ENCODE measurements around the gene COL6A3.

DNA sequence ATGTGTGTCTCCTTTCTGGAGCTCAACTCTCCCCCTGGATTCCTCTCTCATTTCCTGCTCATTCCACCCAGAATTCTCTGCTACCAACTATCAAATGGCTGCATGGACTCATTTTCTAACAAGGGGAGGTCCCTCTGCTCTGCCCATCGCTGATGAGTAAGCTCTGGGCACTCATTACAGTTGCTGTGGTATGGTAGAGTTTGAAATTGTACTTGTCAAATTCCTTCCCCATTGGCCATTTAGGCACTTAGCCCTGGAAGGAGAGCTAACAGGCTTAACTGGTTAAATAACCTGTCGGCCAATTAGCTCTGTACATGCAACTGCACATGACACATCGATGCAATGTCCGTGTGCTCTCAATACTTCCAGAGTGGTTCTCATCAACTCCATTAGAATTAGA lies 20.4 kb downstream of the COL6A3 start:
- TF ChIP-seq, protein P1, sequence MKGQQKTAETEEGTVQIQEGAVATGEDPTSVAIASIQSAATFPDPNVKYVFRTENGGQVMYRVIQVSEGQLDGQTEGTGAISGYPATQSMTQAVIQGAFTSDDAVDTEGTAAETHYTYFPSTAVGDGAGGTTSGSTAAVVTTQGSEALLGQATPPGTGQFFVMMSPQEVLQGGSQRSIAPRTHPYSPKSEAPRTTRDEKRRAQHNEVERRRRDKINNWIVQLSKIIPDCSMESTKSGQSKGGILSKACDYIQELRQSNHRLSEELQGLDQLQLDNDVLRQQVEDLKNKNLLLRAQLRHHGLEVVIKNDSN (IDR thresholded peaks at IDR 0.05) = no peak
- TF ChIP-seq REST (IDR thresholded peaks at IDR 0.05; ENCODE audit: low read depth) = no peak
- TF ChIP-seq CREB1 (IDR thresholded peaks at IDR 0.05; ENCODE audit: low read depth) = no peak
- no peak for TF ChIP-seq TEAD4 (IDR thresholded peaks at IDR 0.05)
- TF ChIP-seq YY1 (IDR thresholded peaks at IDR 0.05; ENCODE audit: low read depth) = no peak

Measured in Ishikawa (cell line).